Activated CD8-positive, alpha-beta memory T cell treated with anti-CD3 and anti-CD28 coated beads for 36 hours (primary cell): Measurements from ENCODE around the gene IL18R1. TPM values are rescaled to one million over a fixed set of nuclear protein-coding genes. Genes with fewer than 3 reads are reported as not detected.
"Not testable (repeated sequence)": the region's sequence is repeated elsewhere in the genome, so short reads cannot be mapped to it uniquely, and the experiment has no call there.

Experiments
- CTCF ChIA-PET: fragments of 350-600 bp; sonication (Branson Sonifier 250); formaldehyde crosslinking; loops from one replicate; lab custom pipeline; 2021; ENCODE audit warnings: antibody characterized with exemption; lab: Charles Lee
- POLR2A ChIA-PET: fragments of 350-600 bp; sonication (Branson Sonifier 250); formaldehyde crosslinking; loops from one replicate; lab custom pipeline; 2021; ENCODE audit warnings: antibody characterized with exemption; lab: Charles Lee
- total RNA-seq, 2 experiments: library from RNA; stranded (reverse); gene quantifications; one replicate each; pipeline ENCODE4 v1.2.3, GENCODE V29; 2021

IL18R1 gene
- total RNA-seq: 10 to 100 TPM; 25.1 to 25.8 TPM

GRCh38 chr2:102355526-102356380 lies at the start of gene IL18R1:
IL18R1 (plus strand) TSS chr2:102355796; CDS start chr2:102362661, 6,865 bp downstream.
- ChIA-PET POLR2A (interaction anchor here (0.6 to 0.7 kb wide), 2 partner anchors 468 to 1047 kb away, joined by 3 to 4 read pairs; partner anchors contain the start of gene RNF149), CTCF (interaction anchor here (0.7 to 1.9 kb wide), 21 partner anchors 12 to 471 kb away, joined by 3 to 8 read pairs (median 3); partner anchors contain the start of gene IL18RAP)

- POLR2A ChIA-PET: no interaction called here
- CTCF ChIA-PET: no interaction called here
These were observed 49.5 kb upstream of the IL18R1 start for GRCh38 chr2:102306125-102306524.

- ChIA-PET POLR2A (interaction anchor here (0.6 kb wide), 1 partner anchor 10 kb away, joined by 3 read pairs; no protein-coding TSS in a partner anchor), CTCF (interaction anchor here (0.7 kb wide), 1 partner anchor 292 kb away, joined by 5 read pairs; no protein-coding TSS in a partner anchor)
These were observed 44.5 kb upstream of the IL18R1 start, which contains the start of gene IL1RL1 for GRCh38 chr2:102310964-102311640. IL1RL1 (plus strand) TSS chr2:102311563; CDS start chr2:102338265, 26,702 bp downstream.

GRCh38 chr2:102313025-102313424 lies 42.6 kb upstream of the IL18R1 start:
- CTCF ChIA-PET: interaction anchor here (1.5 kb wide), 1 partner anchor 11 kb away, joined by 5 read pairs; no protein-coding TSS in a partner anchor

GRCh38 chr2:102313471-102313870 lies 42.1 kb upstream of the IL18R1 start:
- CTCF ChIA-PET: no interaction called here

More at GRCh38 chr2:102313025-102313424, 42.6 kb upstream of the IL18R1 start:
- POLR2A ChIA-PET: no interaction called here

GRCh38 chr2:102313950-102314349 lies 41.6 kb upstream of the IL18R1 start:
- ChIA-PET POLR2A (no interaction called here), CTCF (no interaction called here)

More at GRCh38 chr2:102313471-102313870, 42.1 kb upstream of the IL18R1 start:
- POLR2A ChIA-PET: no interaction called here

- CTCF ChIA-PET: no interaction called here
These were observed 39.7 kb upstream of the IL18R1 start for GRCh38 chr2:102315921-102316320.

GRCh38 chr2:102317715-102318114 lies 37.9 kb upstream of the IL18R1 start:
- CTCF ChIA-PET: no interaction called here
- POLR2A ChIA-PET: no interaction called here

More at GRCh38 chr2:102315921-102316320, 39.7 kb upstream of the IL18R1 start:
- POLR2A ChIA-PET: no interaction called here

GRCh38 chr2:102318437-102318836 lies 37.2 kb upstream of the IL18R1 start:
- ChIA-PET POLR2A (no interaction called here), CTCF (no interaction called here)

- POLR2A ChIA-PET: no interaction called here
- CTCF ChIA-PET: no interaction called here
These were observed 33.5 kb upstream of the IL18R1 start for GRCh38 chr2:102321941-102322719.

GRCh38 chr2:102324914-102325313 lies 30.7 kb upstream of the IL18R1 start:
- POLR2A ChIA-PET, CTCF ChIA-PET: not testable (repeated sequence)

- POLR2A ChIA-PET: no interaction called here
- CTCF ChIA-PET: no interaction called here
These were observed 24.1 kb upstream of the IL18R1 start for GRCh38 chr2:102331311-102331980.

- ChIA-PET POLR2A (no interaction called here), CTCF (interaction anchor here (1.1 kb wide), 1 partner anchor 94 kb away, joined by 3 read pairs; no protein-coding TSS in a partner anchor)
These were observed 21.1 kb upstream of the IL18R1 start for GRCh38 chr2:102334486-102334885.

GRCh38 chr2:102335871-102336366 lies 19.7 kb upstream of the IL18R1 start:
- ChIA-PET POLR2A (interaction anchor here (0.5 kb wide), 1 partner anchor 1593 kb away, joined by 3 read pairs; no protein-coding TSS in a partner anchor), CTCF (interaction anchor here (0.8 kb wide), 1 partner anchor 39 kb away, joined by 3 read pairs; no protein-coding TSS in a partner anchor)

- POLR2A ChIA-PET: interaction anchor here (0.5 kb wide), 1 partner anchor 1594 kb away, joined by 3 read pairs; no protein-coding TSS in a partner anchor
- CTCF ChIA-PET: interaction anchor here (0.8 to 1.1 kb wide), 2 partner anchors 40 to 316 kb away, joined by 3 read pairs; no protein-coding TSS in a partner anchor
These were observed 19.1 kb upstream of the IL18R1 start for GRCh38 chr2:102336502-102336945.

- ChIA-PET CTCF (interaction anchor here (1.1 kb wide), 1 partner anchor 317 kb away, joined by 3 read pairs; no protein-coding TSS in a partner anchor), POLR2A (no interaction called here)
These were observed 18.6 kb upstream of the IL18R1 start for GRCh38 chr2:102337012-102337411.

GRCh38 chr2:102337481-102338386 lies 17.9 kb upstream of the IL18R1 start:
- CTCF ChIA-PET: interaction anchor here (1.1 kb wide), 1 partner anchor 318 kb away, joined by 3 read pairs; no protein-coding TSS in a partner anchor
- POLR2A ChIA-PET: no interaction called here
